Uterus (tissue), 2 donors: Measurements from ENCODE around the gene GPR151.

Source experiments
- POLR2A ChIP-seq, 2 donors: fragments of 450-650 bp; IDR thresholded peaks; one replicate each; pipeline ENCODE4 v1.6.1; 2016; ENCODE audit warnings: antibody characterized with exemption in 2 of 2, mild to moderate bottlenecking in 1 of 2, moderate library complexity in 1 of 2
- TF ChIP-seq, protein P1 (sequence below), 4 experiments: fragments of 200-600 bp in 2 of 4; fragments of 450-650 bp in 2 of 4; sonication (generic) in 2 of 4; IDR thresholded peaks; one replicate each; pipeline ENCODE4 v1.5.1; 2016 to 2019; ENCODE audit warnings: antibody characterized with exemption in 4 of 4, mild to moderate bottlenecking in 2 of 4, moderate library complexity in 1 of 4

DNA sequence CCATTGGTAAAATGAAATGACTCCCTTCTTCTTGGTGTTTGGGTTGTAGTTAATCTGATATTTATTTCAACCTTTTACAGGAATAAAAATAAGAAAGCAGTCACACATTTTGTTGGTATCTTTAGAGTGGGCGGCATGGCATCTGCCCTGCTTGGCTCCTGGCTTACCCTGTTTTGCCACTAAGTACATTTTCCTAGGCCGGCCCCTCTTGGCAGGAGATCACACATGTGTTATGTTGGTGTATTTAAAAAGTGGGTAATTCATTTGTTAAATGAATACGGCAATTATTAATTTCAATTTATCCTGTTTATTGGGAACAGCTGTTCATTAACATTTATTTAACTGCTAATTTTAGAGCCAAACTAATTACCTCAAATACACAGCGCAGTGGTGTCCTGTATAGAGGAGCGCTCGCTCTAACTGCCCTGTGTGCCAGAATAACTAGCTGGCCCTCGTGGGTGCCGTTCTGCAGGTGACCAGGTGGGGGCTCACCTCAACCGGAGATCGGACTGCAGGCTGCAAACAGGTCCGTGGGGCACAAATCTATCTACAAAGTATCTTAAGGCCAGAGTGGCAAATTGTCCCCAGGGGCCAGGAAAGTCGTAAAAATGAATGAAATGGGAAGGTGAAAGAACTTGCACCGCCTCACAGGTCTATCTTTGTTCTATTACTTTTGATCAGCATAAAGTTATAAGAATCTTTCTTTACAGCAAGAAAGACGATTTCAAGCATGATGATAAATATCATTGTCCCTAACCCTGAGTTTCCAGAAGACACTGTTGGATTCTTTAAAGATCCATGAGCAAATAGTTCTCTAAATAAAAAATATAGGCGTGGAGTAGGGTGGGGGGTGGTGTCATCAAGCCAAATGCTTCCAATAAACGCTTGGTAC, 26.2 kb upstream of the GPR151 start:
- TF ChIP-seq, protein P1, sequence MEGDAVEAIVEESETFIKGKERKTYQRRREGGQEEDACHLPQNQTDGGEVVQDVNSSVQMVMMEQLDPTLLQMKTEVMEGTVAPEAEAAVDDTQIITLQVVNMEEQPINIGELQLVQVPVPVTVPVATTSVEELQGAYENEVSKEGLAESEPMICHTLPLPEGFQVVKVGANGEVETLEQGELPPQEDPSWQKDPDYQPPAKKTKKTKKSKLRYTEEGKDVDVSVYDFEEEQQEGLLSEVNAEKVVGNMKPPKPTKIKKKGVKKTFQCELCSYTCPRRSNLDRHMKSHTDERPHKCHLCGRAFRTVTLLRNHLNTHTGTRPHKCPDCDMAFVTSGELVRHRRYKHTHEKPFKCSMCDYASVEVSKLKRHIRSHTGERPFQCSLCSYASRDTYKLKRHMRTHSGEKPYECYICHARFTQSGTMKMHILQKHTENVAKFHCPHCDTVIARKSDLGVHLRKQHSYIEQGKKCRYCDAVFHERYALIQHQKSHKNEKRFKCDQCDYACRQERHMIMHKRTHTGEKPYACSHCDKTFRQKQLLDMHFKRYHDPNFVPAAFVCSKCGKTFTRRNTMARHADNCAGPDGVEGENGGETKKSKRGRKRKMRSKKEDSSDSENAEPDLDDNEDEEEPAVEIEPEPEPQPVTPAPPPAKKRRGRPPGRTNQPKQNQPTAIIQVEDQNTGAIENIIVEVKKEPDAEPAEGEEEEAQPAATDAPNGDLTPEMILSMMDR (IDR thresholded peaks at IDR 0.05) = peak; percentile 67 to 84 (median 70)
- TF ChIP-seq POLR2A (IDR thresholded peaks at IDR 0.05) = no peak
